ENCODE data around the gene TGFBRAP1. TPM values are rescaled to one million over a fixed set of nuclear protein-coding genes. Genes with fewer than 3 reads are reported as not detected.
"Not testable (repeated sequence)": the region's sequence is repeated elsewhere in the genome, so short reads cannot be mapped to it uniquely, and the experiment has no call there.

TGFBRAP1 gene
- polyA plus RNA-seq, 3 donors = 4.8 to 9.4 (median 6.2) TPM

DNA sequence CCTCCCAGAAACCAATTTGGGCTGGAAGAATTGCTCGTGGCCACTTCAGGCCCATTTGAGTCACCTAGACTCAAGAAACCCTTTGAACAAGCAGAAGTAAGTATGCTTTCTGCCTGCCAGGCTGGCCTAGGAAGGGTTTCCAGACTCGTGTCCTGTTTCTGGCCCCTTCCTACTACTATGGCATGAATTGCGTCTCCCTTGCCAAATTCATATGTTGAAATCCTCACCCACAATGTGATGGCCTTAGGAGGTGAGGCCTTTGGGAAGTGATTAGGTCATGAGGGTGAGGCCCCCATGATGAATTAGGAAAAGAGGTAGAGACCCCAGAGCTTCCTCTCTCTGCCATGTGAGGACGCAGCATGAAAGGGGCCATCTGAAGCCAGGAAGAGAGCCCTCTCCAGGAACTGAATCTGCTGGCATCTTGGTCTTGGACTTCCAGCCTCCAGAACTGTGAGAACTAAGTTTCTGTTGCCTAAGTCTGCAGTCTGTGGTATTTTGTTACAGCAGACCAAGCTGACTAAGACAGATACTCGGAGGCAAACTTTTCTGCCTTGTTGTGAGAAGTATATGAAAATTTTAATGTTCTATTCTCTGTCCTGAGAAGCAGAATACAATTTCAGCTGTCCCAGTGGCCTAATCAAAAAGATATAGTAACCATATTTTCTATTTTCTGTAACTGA is 74.9 kb downstream of the TGFBRAP1 start:
- no peak overlapping the region for H3K27ac ChIP-seq (ENCODE audit: low read depth, low read length)
- WGBS, 3 donors = 53 to 87% (median 71%) methylated on average over 4 to 5 of the region's 5 CpGs

DNA sequence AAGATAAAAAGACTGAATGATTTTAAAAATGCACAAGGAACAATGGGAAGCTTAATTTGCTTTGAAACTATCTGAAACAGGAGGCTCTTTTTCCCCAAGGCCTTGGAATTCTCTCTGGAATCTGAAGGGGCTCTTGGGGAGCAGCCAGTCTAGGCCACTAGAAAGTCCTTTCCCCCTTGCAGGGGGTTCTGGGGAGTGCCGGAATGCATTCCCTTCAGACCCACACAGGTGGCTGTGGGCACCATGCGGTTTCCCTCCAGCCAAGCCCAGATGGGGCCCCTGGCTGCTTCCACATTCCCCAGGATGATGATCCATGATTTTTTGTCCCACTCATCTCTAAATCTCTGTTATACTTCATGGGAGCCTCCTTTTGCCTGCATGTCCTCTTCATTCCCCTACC is 77.3 kb downstream of the TGFBRAP1 start:
- WGBS, 3 donors = 81 to 97% (median 90%) methylated on average over 2 of the region's 2 CpGs
- H3K27ac ChIP-seq (ENCODE audit: low read depth, low read length) = no peak overlapping the region

DNA sequence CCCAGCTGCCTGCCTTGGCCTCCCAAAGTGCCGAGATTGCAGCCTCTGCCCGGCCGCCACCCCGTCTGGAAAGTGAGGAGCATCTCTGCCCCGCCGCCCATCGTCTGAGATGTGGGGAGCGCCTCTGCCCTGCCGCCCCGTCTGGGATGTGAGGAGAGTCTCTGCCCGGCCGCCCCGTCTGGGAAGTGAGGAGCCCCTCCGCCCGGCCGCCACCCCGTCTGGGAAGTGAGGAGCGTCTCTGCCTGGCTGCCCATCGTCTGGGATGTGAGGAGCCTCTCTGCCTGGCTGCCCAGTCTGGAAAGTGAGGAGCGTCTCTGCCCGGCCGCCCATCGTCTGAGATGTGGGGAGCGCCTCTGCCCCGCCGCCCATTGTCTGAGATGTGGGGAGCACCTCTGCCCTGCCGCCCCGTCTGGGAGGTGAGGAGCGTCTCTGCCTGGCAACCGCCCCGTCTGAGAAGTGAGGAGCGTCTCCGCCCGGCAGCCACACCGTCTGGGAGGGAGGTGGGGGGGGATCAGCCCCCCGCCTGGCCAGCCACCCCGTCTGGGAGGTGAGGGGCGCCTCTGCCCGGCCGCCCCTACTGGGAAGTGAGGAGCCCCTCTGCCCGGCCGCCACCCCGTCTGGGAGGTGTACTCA is 78.4 kb downstream of the TGFBRAP1 start:
- WGBS, 3 donors = 96 to 97% (median 97%) methylated on average over 35 to 43 of the region's 43 CpGs
- H3K27ac ChIP-seq (ENCODE audit: low read depth, low read length) = not testable (repeated sequence)

DNA sequence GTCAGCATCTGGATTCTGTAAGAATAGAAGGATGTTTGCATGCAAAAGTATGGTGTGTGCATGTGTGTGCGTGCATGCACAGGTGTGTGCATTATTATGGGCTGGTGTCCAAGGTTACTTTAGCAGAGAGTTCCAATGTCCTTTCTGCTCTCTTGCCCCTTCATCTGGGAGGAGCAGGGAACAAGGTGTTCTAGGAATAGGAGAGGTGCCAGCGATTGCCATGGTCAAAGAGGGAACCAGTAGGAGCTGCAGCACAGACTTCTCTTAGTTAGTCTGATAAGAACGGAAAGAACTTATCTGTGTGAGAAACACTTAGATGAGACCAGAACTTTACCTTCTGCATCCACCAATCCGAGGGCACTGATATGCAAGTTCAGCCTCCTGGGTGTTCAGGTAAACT is 79.6 kb downstream of the TGFBRAP1 start:
- H3K27ac ChIP-seq (ENCODE audit: low read depth, low read length) = no peak overlapping the region
- WGBS, 3 donors = 82 to 90% (median 87%) methylated on average over 4 of the region's 4 CpGs

DNA sequence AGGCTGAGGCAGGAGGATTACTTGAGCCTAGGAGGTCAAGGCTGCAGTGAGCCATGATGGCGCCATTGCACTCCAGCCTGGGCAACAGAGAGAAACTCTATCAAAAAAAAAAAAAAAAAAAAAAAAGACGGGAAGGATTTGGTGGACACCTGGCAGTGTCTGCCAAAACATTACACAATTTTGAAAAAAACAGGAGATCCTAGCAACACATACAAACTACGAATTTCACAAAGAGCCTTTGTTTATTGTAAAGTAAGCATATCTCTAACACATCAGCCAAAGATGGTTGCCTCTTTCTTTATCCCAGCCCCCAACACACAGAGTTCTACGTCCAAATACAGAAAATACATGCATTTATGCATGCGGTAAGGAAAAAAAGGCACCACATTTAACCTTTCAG is 80.4 kb downstream of the TGFBRAP1 start:
- no peak overlapping the region for H3K27ac ChIP-seq (ENCODE audit: low read depth, low read length)
- WGBS, 3 donors = 59 to 80% (median 68%) methylated on average over 5 of the region's 5 CpGs

DNA sequence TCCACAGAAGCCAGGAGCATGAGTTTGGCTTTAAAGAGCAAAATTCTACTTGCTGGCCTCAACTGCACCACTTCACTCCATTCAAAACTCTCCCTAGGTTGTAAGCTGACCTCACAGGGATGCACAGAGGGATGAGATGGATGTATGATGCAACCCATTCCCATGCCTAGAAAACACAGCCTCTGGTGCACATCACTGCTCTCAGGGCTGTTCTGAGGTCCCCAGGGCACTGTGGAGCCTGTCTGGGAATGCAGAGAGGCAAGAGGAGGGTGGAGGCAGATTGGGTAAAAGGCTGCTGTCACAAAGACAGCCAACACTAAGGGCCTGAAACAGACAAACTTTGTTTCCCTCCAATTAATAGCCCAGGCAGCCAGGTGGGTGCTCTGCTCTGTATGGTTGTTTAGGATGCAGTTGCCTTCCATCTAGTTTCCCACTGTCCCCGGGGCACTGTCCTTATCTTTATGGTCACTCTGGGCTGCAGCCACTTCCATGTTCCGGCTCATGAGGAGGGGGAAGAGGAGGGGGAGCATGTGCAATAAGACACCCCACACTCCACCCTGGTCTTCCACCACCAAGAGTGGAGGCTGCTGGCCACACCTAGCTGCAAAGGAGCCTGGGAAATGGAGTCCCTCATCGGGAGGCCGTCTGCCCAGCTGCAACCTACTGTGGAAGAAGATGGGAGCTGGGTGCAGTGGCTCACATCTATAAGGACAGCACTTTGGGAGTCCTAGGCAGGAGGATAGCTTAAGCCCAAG is 81.0 kb downstream of the TGFBRAP1 start:
- WGBS, 3 donors = 58 to 78% (median 77%) methylated on average over 4 of the region's 4 CpGs
- H3K27ac ChIP-seq (ENCODE audit: low read depth, low read length) = no peak overlapping the region

DNA sequence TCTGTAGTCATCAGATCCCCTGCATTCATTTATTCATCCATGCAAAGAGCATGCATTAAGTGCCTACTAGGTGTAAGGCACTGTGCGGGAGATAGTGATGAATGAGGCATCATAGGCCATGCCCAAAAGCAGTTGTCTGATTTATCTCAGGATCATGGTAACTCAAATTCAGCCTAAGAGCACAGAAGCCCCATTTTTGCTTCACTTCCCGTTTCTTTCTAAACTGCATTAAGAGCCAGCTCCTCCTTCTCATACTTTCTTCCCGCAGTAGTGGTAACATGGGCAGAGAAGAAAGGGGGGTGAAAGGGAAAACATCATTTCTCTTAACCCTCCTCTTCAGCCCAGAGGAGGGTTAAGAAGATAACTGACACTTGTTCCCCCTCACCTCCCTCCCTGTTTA is 85.1 kb downstream of the TGFBRAP1 start:
- 57 to 88% (median 60%) methylated on average over 3 of the region's 3 CpGs for whole genome bisulfite sequencing, 3 donors
- no peak overlapping the region for H3K27ac ChIP-seq (ENCODE audit: low read depth, low read length)

DNA sequence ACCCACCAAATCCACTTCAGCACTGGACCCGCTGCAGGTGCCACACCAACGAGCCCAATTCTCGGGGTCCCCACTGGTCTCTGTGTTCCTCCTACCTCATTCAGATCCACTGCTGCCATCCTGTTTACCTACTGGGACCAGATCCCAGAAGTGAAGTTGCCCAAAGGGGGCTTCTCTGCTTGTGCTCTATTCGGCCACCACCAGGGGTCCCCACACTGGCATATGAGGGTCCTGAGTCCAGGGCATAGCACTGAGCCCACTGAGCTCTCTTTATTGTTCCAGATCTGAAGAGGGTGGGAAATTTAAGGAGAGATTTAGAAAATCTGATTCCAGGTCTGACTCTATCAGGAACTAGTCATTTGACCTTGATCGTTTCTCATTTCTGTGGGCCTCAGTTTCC is 85.6 kb downstream of the TGFBRAP1 start:
- 56 to 73% (median 70%) methylated on average over 5 of the region's 5 CpGs for WGBS, 3 donors
- no peak overlapping the region for H3K27ac ChIP-seq (ENCODE audit: low read depth, low read length)

DNA sequence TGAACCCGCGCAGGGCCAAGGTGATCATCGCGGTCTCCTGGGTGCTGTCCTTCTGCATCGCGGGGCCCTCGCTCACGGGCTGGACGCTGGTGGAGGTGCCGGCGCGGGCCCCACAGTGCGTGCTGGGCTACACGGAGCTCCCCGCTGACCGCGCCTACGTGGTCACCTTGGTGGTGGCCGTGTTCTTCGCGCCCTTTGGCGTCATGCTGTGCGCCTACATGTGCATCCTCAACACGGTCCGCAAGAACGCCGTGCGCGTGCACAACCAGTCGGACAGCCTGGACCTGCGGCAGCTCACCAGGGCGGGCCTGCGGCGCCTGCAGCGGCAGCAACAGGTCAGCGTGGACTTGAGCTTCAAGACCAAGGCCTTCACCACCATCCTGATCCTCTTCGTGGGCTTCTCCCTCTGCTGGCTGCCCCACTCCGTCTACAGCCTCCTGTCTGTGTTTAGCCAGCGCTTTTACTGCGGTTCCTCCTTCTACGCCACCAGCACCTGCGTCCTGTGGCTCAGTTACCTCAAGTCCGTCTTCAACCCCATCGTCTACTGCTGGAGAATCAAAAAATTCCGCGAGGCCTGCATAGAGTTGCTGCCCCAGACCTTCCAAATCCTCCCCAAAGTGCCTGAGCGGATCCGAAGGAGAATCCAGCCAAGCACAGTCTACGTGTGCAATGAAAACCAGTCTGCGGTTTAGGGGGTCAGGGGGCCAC is 87.1 kb downstream of the TGFBRAP1 start:
- 95 to 96% (median 96%) methylated on average over 50 of the region's 50 CpGs for WGBS, 3 donors
- no peak overlapping the region for H3K27ac ChIP-seq (ENCODE audit: low read depth, low read length)

DNA sequence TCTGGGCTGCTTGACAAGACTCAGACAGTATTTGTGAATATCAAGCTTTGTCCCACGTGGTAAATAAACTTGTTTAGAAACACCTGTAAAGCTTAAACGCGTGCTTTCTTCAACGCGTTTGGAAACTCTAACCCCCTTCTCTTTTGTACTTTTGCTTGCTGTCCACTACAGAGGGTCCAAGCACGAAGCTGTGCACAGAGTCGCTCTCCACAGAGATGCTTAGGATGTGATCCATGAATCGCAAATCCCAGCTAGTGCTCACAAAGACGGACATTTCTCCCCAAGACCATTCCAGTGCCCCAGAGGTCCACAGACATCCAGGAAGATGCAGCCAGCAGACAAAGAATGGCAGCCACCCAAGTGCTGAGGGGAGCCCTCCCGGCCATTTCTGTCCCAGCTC is 88.1 kb downstream of the TGFBRAP1 start, which contains the start of gene GPR45:
Gene GPR45 (plus strand): TSS at position 301 of the 400 bp plus-strand sequence. CDS start 116 bp downstream, outside the sequence.
- 81 to 89% (median 88%) methylated on average over 10 of the region's 10 CpGs for WGBS, 3 donors
- H3K27ac ChIP-seq (ENCODE audit: low read depth, low read length) = no peak within 1 kb of the TSS

DNA sequence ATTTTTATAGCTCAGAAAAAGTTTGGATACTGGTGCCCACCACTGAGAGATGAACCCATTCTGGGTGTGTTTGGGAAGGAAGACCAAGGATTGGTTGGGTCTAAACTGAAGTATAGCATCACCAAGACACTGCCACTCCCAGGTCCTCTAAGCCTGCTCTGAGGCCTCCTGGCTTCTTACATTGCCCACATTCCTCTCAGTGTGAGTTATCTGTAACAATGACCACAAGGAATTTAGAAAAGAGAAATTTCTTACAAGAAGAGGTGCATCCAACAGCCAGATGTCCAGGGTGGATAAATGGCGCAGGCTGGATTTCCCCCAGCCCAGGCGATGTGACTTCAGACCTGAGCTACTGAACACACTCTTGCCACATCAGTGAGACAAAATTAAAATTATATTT is 89.6 kb downstream of the TGFBRAP1 start:
- 82 to 100% (median 88%) methylated on average over 2 of the region's 2 CpGs for WGBS, 3 donors
- no peak overlapping the region for H3K27ac ChIP-seq (ENCODE audit: low read depth, low read length)

DNA sequence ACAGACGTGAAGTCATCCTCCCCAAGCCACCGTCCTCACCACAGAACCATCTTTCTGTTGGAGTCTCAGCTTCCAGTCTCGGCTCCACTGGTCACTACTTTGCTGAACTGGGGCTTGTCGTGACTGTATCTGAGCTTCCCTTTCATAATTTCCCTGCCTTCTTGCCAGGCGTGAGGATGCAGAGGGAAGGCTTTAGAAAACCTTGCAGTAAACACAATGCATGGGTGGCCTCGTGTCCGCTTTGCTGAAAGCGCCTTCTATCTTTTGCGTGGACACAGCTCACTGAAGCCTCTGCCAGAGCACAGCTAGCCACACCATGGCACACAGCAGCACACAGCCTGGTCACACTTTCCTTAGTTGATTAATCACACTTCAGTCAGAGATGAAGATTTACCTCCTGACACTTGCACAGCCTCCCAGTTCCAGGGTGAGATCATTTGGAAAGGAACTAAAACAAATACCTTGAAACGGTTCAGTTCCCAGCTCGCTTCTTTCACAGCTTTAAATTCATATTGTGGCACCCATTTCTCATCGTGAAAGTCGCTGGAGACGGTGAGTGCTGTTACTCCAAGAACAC is 90.8 kb downstream of the TGFBRAP1 start:
- WGBS, 3 donors = 71 to 74% (median 74%) methylated on average over 14 of the region's 14 CpGs
- H3K27ac ChIP-seq (ENCODE audit: low read depth, low read length) = no peak overlapping the region

DNA sequence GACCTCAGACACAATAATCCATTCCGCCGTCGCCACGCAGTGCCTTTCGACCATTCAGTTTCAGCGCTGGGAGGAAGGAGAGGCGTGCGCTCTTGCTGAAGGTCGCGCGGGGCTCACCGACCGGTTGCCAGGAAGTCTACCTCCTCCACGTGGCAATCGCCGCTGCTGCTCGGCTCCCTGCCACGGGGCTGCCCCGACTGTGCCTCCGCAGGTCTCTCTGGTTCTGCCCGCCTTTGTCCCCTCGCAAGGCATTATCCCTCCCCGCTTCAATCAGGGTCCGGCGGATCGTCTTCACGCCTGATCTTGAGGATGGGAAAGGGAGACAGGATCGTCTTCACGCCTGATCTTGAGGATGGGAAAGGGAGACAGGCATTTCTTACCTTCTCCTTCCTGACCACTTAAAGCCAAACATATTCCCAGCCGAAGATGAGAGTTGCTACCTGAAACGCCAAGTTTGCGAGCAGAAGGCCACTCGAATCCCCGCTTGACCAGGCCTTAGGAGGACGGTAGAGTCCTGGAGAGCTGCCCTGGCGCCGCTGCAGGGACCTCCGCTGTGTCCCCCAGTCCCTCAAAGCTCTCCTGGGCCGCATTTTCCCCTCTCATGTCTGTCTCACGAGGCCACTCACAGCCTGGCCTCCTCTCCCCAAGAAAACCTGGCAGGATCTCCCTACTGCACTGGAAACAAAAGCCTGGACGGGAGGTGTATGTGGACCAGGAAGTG is 92.3 kb downstream of the TGFBRAP1 start:
- H3K27ac ChIP-seq (ENCODE audit: low read depth, low read length) = no peak overlapping the region
- WGBS, 3 donors = 62 to 76% (median 62%) methylated on average over 39 to 41 of the region's 41 CpGs

DNA sequence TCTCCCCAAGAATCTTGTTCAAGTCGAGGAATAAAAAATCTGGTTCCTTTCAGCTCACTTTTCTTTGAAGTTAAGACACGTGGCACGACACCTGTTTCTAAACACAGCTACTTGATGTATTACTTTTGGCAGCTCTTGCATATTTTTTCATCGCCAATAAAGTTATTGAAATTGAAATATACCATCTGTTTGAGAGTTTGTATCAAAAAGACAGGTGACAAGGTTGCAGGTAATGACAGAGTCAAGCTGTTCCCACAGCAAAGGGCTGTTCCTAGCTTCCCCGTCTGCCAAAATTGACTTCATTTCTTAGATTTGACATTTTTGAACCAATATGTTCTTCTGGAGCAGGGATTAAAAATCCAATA is 93.5 kb downstream of the TGFBRAP1 start:
- no peak overlapping the region for H3K27ac ChIP-seq (ENCODE audit: low read depth, low read length)
- 35 to 45% (median 44%) methylated on average over 5 of the region's 5 CpGs for WGBS, 3 donors

DNA sequence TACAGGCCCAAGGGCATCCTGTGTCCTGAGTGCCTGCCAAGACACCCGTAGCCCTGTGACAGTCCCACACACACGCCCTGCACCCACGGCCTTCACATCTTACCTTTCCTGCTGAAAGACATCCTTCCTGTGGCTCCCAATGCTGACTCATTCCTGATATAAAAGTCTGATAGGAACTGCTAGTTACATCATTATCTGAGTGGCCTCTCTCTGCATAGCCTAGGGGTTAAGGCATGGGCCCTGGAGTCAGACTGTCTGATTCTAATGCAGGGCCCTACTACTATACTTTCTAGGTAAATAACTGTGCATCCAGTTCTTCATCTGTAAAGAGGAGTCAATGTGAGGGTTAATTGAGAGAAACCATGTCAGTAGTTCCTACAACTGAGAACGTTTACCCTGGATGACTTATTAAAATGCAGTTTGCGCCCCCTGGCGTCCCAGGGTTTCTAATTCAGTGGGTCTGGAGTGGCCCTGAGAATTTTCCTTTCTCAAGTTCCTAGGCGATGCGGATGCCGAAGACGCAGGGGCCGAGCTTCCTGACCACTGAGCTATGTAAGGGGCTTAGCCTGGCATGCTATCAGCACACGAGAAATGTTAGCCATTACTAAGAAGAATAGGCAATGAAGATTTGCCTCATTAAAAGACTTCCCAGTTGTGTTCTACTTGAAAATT is 94.0 kb downstream of the TGFBRAP1 start:
- 7 to 12% (median 9%) methylated on average over 12 of the region's 12 CpGs for WGBS, 3 donors
- H3K27ac ChIP-seq (ENCODE audit: low read depth, low read length) = no peak overlapping the region

DNA sequence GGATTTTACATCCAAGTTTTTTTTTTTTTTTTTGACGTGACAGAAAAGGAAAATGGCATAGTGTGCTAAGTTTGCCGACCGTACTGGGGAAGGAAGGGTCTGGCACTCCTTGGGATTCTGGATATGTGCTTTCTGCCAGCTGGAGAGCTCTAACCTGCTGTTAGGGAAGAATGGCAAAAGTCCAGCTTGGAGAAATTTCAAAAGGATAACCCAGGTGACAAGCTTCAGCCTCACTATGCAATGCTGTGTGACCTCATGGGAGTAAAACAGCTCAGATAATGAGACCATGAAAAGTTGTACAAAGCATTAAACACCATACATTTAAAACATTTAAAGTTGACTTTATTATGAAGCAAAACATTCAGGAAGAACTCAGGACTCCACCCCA is 98.3 kb downstream of the TGFBRAP1 start:
- H3K27ac ChIP-seq (ENCODE audit: low read depth, low read length) = no peak overlapping the region
- WGBS, 3 donors = 47 to 71% (median 71%) methylated on average over 3 of the region's 3 CpGs

DNA sequence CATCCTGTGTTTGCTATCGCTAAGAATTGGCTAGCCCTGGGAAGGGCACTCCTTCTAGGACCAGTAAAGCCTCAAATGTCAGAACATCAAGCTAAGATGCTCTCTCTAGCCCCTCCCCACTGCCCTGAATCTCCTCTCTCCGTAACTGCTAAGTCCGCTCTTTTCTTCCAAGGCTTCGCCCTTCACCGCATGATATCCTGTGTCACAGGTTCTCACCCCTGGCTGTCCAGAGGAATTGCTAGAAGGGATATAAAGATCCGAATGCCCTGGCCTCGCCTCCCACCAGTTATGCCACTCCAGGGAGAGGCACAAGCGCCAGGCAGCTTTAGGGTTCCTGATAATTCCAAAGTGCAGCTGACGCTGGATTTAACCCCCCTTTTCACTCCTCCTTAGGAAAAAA is 105.1 kb downstream of the TGFBRAP1 start:
- H3K27ac ChIP-seq (ENCODE audit: low read depth, low read length) = no peak overlapping the region
- WGBS, 3 donors = 75 to 80% (median 77%) methylated on average over 9 of the region's 9 CpGs
